Dendritic cell treated with granulocyte-macrophage colony-stimulating factor and Interleukin-4, amounts not matched to agents 40 ng/mL and 50 ng/mL, for 4 days (primary cell): Measurements from ENCODE around the gene LY9.

Experiments used
- H3K27ac Mint-ChIP-seq: one replicate; pipeline ENCODE4 v1.8.0; 2022; ENCODE audit warnings: mild to moderate bottlenecking, mixed read lengths
- H3K27me3 Mint-ChIP-seq: one replicate; pipeline ENCODE4 v1.8.0; 2022; ENCODE audit warnings: mild to moderate bottlenecking, mixed read lengths
- H3K36me3 Mint-ChIP-seq: one replicate; pipeline ENCODE4 v1.8.0; 2022; ENCODE audit warnings: low read depth, mixed read lengths
- H3K4me1 Mint-ChIP-seq: one replicate; pipeline ENCODE4 v1.8.0; 2022; ENCODE audit warnings: low read depth, mixed read lengths
- H3K4me3 Mint-ChIP-seq: one replicate; pipeline ENCODE4 v1.8.0; 2022; ENCODE audit warnings: mild to moderate bottlenecking, moderate library complexity, mixed read lengths
- H3K9me3 Mint-ChIP-seq: one replicate; pipeline ENCODE4 v1.8.0; 2022; ENCODE audit warnings: mixed read lengths
- intact Hi-C: fragments of 100-400 bp; cut with micrococcal nuclease; formaldehyde crosslinking; loops from one replicate; pipeline ENCODE4 v1.15.0; 2022

The LY9 gene

DNA sequence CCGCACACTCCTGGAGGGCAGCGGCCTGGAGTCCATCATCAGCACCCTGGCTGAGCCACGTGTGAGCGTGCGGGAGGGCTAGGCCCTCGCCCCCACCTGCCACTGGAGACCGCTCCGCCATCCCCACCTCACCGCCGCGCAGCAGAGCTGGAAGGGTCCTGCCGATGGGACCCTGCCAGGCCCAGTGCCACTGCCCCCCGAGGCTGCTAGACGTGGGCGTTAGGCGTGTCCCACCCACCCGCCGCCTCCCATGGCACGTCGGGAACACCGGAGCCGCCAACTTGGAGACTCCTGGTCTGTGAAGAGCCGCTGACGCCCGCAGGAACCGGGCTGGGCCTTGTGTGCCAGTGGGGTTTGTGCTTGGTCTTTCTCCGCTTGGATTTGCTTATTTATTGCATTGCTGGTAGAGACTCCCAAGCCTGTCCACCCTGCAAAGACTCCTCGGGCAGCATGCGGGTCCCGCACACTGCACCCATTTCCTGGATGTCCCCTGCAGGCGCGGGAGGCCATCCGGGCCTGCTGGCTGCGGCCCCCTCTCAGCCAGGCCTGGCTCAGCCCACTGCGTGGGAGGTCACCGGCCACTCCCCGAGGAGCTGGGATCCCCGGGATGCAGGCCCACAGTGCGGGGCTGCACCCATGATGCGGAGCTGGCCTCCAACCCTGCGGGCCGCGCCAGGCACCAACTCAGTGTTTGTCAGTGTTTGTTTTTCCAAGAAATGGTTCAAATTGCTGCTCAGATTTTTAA, 6.0 kb downstream of the LY9 start:
- H3K4me3 Mint-ChIP-seq = no peak overlapping the region
- intact Hi-C loops = no loop called here

GRCh38 chr1:160806109-160806665, 10.2 kb downstream of the LY9 start:
- Mint-ChIP-seq H3K36me3 (peaks cover 7% of the 10 kb centered on the region), H3K27ac (no peak overlapping the region), H3K4me3 (no peak overlapping the region), H3K27me3 (no peaks in the 10 kb centered on the region), H3K4me1 (peaks cover 5% of the 10 kb centered on the region), H3K9me3 (peaks cover 28% of the 10 kb centered on the region)
- intact Hi-C loops = no loop called here

More for the DNA sequence above, 6.0 kb downstream of the LY9 start:
- Mint-ChIP-seq H3K36me3 (peaks cover 3% of the 10 kb centered on the region), H3K27me3 (no peaks in the 10 kb centered on the region), H3K27ac (no peak overlapping the region), H3K4me1 (peaks cover 8% of the 10 kb centered on the region), H3K9me3 (peaks cover 20% of the 10 kb centered on the region)

GRCh38 chr1:160806784-160807183, 10.8 kb downstream of the LY9 start:
- peaks cover 28% of the 10 kb centered on the region for H3K9me3 Mint-ChIP-seq

GRCh38 chr1:160807247-160807646, 11.3 kb downstream of the LY9 start:
- Mint-ChIP-seq H3K36me3 (peaks cover 7% of the 10 kb centered on the region), H3K9me3 (peaks cover 28% of the 10 kb centered on the region), H3K27ac (no peak overlapping the region), H3K4me1 (no peaks in the 10 kb centered on the region), H3K4me3 (no peak overlapping the region), H3K27me3 (no peaks in the 10 kb centered on the region)
- intact Hi-C loops = no loop called here

More at GRCh38 chr1:160806784-160807183, 10.8 kb downstream of the LY9 start:
- H3K4me3 Mint-ChIP-seq = no peak overlapping the region
- H3K36me3 Mint-ChIP-seq = peaks cover 7% of the 10 kb centered on the region
- no peaks in the 10 kb centered on the region for H3K27me3 Mint-ChIP-seq
- H3K4me1 Mint-ChIP-seq = no peaks in the 10 kb centered on the region
- intact Hi-C loops = no loop called here
- no peak overlapping the region for H3K27ac Mint-ChIP-seq

- Mint-ChIP-seq H3K4me3 (no peak overlapping the region), H3K36me3 (peaks cover 7% of the 10 kb centered on the region), H3K27me3 (no peaks in the 10 kb centered on the region), H3K4me1 (no peaks in the 10 kb centered on the region), H3K9me3 (peaks cover 28% of the 10 kb centered on the region), H3K27ac (no peak overlapping the region)
- intact Hi-C loops = no loop called here
Observed at GRCh38 chr1:160807738-160808137, 11.8 kb downstream of the LY9 start.

DNA sequence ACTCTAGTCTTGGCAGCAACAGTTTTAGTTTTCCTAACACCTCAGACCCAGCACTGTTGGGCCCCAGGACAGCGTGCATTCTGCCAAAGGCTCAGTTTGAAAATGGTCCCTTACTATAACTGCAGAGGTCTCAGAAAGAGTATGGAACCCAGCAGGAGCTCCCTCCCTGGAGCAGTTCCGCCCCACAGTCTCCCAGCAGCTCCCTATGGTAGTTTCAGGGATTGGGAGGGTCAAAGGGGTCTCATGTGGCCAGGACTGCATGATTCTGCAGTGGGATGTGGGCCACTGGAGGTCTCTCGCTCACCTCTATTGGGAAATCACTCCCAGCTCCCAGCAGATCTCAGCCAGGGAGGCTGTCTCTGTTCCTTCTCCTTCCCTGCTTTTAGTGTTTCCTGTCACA, 12.3 kb downstream of the LY9 start:
- peaks cover 7% of the 10 kb centered on the region for H3K36me3 Mint-ChIP-seq
- intact Hi-C loops = no loop called here
- H3K27ac Mint-ChIP-seq = no peak overlapping the region
- H3K27me3 Mint-ChIP-seq = peaks cover 2% of the 10 kb centered on the region
- no peak overlapping the region for H3K4me3 Mint-ChIP-seq
- H3K4me1 Mint-ChIP-seq = no peaks in the 10 kb centered on the region
- peaks cover 28% of the 10 kb centered on the region for H3K9me3 Mint-ChIP-seq

DNA sequence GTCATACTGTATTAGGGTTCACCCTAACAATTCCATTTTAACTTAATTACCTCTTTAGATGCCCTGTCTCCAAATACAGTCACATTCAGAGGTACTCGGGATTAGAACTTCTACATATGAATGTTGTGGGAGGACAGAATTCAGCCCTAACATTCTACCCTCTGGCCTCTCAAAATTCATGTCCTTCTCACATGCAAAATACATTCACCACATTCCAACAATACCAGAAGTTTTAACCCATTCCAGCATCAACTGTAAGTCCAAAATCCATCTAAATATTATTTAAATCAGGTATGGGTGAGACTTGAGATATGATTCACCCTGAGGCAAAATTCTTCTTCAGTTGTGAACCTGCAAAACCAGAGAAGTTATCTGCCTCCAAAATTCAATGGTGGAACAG, 14.5 kb downstream of the LY9 start:
- intact Hi-C loops = no loop called here
- H3K4me1 Mint-ChIP-seq = no peaks in the 10 kb centered on the region
- H3K36me3 Mint-ChIP-seq = peaks cover 7% of the 10 kb centered on the region
- H3K27ac Mint-ChIP-seq = no peak overlapping the region
- no peak overlapping the region for H3K4me3 Mint-ChIP-seq
- H3K9me3 Mint-ChIP-seq = peaks cover 23% of the 10 kb centered on the region
- H3K27me3 Mint-ChIP-seq = peaks cover 2% of the 10 kb centered on the region

DNA sequence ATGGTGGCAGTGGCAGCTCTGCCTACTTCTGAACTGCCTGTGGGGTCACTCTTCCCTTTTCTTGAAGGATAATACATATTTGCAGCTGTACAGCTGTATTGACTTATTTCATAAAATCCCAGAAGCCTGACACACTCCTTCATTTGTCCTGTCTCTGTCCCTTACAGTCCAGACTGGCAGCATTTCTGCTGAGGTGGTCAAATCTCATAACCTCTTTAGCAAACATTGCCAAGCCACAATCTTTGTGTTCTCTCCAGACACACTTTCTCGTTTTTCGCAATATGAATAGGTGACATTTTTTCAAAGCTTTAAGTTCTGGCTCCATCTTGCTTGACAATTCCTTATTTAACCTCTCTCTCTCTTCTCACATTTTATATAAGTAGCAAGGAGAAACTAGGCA, 15.2 kb downstream of the LY9 start:
- intact Hi-C loops = no loop called here
- H3K36me3 Mint-ChIP-seq = peaks cover 7% of the 10 kb centered on the region
- H3K4me1 Mint-ChIP-seq = no peaks in the 10 kb centered on the region
- peaks cover 16% of the 10 kb centered on the region for H3K9me3 Mint-ChIP-seq
- H3K4me3 Mint-ChIP-seq = no peak overlapping the region
- H3K27ac Mint-ChIP-seq = no peak overlapping the region
- peaks cover 2% of the 10 kb centered on the region for H3K27me3 Mint-ChIP-seq

GRCh38 chr1:160813215-160813614, 17.2 kb downstream of the LY9 start:
- Mint-ChIP-seq H3K4me1 (no peaks in the 10 kb centered on the region), H3K9me3 (no peaks in the 10 kb centered on the region), H3K27ac (no peak overlapping the region), H3K36me3 (no peaks in the 10 kb centered on the region), H3K27me3 (peaks cover 2% of the 10 kb centered on the region), H3K4me3 (no peak overlapping the region)
- intact Hi-C loops = no loop called here

DNA sequence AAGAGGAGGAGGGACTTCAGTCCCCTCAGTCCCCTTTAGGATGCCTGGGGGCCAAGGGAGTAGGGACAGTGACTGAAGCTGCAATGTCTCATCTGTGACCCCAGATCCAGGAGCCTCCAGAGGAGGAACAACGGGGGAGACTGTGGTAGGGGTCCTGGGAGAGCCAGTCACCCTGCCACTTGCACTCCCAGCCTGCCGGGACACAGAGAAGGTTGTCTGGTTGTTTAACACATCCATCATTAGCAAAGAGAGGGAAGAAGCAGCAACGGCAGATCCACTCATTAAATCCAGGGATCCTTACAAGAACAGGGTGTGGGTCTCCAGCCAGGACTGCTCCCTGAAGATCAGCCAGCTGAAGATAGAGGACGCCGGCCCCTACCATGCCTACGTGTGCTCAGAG, 18.3 kb downstream of the LY9 start:
- no peaks in the 10 kb centered on the region for H3K36me3 Mint-ChIP-seq

GRCh38 chr1:160814856-160815255, 18.9 kb downstream of the LY9 start:
- intact Hi-C loops = no loop called here
- Mint-ChIP-seq H3K27ac (no peak overlapping the region), H3K9me3 (no peaks in the 10 kb centered on the region), H3K27me3 (peaks cover 5% of the 10 kb centered on the region), H3K36me3 (no peaks in the 10 kb centered on the region), H3K4me1 (no peaks in the 10 kb centered on the region), H3K4me3 (no peak overlapping the region)

More for the DNA sequence above, 18.3 kb downstream of the LY9 start:
- no peaks in the 10 kb centered on the region for H3K4me1 Mint-ChIP-seq
- intact Hi-C loops = no loop called here
- peaks cover 4% of the 10 kb centered on the region for H3K27me3 Mint-ChIP-seq
- H3K9me3 Mint-ChIP-seq = no peaks in the 10 kb centered on the region
- H3K27ac Mint-ChIP-seq = no peak overlapping the region
- H3K4me3 Mint-ChIP-seq = no peak overlapping the region

- intact Hi-C loops = no loop called here
- Mint-ChIP-seq H3K4me1 (no peaks in the 10 kb centered on the region), H3K9me3 (no peaks in the 10 kb centered on the region), H3K36me3 (no peaks in the 10 kb centered on the region), H3K27me3 (peaks cover 4% of the 10 kb centered on the region), H3K27ac (no peak overlapping the region), H3K4me3 (no peak overlapping the region)
Observed at GRCh38 chr1:160818207-160818937, 22.4 kb downstream of the LY9 start.

- H3K27me3 Mint-ChIP-seq = peaks cover 4% of the 10 kb centered on the region
Observed at GRCh38 chr1:160819186-160819585, 23.2 kb downstream of the LY9 start.

DNA sequence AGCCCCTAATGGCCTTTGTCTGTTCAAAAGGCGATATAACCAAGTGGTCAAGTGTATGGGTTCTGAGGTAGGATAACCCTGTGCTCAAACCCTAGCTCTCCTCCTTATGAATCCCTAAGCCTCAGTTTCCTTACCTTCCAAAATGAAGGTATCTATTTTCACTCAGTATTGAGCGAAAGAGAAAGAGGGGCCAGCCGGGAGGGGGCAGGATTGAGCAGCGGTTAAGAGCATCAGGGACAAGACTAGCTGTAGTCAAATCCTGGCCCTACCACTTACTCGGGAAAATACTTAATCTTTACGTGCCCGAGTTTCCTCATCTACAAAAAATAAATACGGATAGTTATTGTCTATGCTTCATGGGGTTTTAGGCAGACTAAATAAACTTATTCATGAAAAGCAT, 25.7 kb downstream of the LY9 start:
- Mint-ChIP-seq H3K4me1 (no peaks in the 10 kb centered on the region), H3K36me3 (no peaks in the 10 kb centered on the region), H3K27me3 (peaks cover 4% of the 10 kb centered on the region), H3K9me3 (no peaks in the 10 kb centered on the region), H3K27ac (no peak overlapping the region), H3K4me3 (no peak overlapping the region)
- intact Hi-C loops = no loop called here

More at GRCh38 chr1:160819186-160819585, 23.2 kb downstream of the LY9 start:
- Mint-ChIP-seq H3K9me3 (no peaks in the 10 kb centered on the region), H3K27ac (no peak overlapping the region), H3K4me3 (no peak overlapping the region), H3K4me1 (no peaks in the 10 kb centered on the region), H3K36me3 (no peaks in the 10 kb centered on the region)
- intact Hi-C loops = no loop called here
